ENCODE measurements around the gene IGF2R. TPM values are rescaled to one million over a fixed set of nuclear protein-coding genes. Genes with fewer than 3 reads are reported as not detected.

The IGF2R gene
- total RNA-seq, 6 experiments from 2014 or later = 77.3 to 119 (median 88.1) TPM

DNA sequence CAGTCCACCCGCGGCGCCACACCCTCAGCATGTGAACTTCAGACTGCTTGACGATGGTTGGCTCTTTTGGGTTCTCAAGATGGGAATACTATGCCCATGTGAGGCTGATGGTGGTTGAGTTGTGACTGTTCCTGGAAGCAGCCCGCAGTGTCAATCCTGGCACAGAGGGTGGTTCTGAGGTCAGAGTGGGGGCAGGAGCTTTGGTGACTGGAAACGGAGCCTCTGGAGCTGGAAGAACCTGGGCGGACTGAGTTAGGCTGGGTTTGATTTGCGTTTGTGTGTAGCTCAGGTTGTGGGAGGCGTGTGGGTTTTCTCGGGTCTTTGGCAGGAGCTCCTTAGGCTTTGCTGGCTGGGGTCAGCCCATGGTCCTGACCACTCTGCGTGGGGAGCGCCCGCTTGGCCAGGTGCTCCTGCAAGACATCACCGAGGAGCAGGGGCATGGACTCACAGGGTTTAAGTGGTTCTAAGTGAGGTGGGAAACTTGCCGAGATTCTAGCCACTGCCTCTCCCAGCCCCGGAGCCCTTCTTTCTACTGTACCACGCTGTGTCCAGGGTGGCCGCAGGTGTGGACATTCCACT, 115.4 kb downstream of the IGF2R start:
- no peaks in the 10 kb centered on the region for H3K9me3 Mint-ChIP-seq
- H3K27ac Mint-ChIP-seq = no peak overlapping the region
- peaks cover 38% of the 10 kb centered on the region for H3K36me3 Mint-ChIP-seq (ENCODE audit: low read depth)
- TF ChIP-seq, protein P1, sequence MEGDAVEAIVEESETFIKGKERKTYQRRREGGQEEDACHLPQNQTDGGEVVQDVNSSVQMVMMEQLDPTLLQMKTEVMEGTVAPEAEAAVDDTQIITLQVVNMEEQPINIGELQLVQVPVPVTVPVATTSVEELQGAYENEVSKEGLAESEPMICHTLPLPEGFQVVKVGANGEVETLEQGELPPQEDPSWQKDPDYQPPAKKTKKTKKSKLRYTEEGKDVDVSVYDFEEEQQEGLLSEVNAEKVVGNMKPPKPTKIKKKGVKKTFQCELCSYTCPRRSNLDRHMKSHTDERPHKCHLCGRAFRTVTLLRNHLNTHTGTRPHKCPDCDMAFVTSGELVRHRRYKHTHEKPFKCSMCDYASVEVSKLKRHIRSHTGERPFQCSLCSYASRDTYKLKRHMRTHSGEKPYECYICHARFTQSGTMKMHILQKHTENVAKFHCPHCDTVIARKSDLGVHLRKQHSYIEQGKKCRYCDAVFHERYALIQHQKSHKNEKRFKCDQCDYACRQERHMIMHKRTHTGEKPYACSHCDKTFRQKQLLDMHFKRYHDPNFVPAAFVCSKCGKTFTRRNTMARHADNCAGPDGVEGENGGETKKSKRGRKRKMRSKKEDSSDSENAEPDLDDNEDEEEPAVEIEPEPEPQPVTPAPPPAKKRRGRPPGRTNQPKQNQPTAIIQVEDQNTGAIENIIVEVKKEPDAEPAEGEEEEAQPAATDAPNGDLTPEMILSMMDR (IDR thresholded peaks at IDR 0.05) = no peak
- H3K4me1 Mint-ChIP-seq (ENCODE audit: low read depth) = peaks cover 16% of the 10 kb centered on the region
- no peak overlapping the region for H3K4me3 Mint-ChIP-seq
- DNase-seq = no peak
- H3K27me3 Mint-ChIP-seq (ENCODE audit: insufficient read depth) = no peaks in the 10 kb centered on the region; the same call in 1 of the 2 replicates

DNA sequence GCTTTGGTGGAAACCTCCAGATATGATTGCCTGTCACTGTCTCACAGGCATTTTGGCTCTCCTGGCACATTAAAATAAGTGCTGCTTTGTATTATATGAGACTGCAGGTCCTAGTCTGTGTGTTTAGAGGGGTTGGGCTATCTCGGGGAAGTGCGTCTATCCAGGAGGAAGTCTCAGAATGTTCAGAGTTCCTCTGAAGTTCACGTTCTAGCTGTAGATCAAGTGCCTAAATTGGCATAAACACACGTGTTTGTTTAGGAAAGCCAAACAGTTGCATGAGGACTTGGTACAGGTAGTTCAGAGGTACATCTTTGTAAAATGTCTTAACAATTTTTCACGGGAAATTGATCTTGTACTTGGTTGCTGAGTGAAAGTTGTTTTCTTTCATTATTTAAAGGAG, 116.3 kb downstream of the IGF2R start:
- Mint-ChIP-seq H3K9me3 (no peaks in the 10 kb centered on the region), H3K27me3 (ENCODE audit: insufficient read depth) (no peaks in the 10 kb centered on the region; the same call in 1 of the 2 replicates), H3K27ac (no peak overlapping the region), H3K4me1 (ENCODE audit: low read depth) (peaks cover 23% of the 10 kb centered on the region), H3K4me3 (no peak overlapping the region), H3K36me3 (ENCODE audit: low read depth) (peaks cover 38% of the 10 kb centered on the region)
- DNase-seq = no peak
- TF ChIP-seq, protein P1 (IDR thresholded peaks at IDR 0.05) = no peak

DNA sequence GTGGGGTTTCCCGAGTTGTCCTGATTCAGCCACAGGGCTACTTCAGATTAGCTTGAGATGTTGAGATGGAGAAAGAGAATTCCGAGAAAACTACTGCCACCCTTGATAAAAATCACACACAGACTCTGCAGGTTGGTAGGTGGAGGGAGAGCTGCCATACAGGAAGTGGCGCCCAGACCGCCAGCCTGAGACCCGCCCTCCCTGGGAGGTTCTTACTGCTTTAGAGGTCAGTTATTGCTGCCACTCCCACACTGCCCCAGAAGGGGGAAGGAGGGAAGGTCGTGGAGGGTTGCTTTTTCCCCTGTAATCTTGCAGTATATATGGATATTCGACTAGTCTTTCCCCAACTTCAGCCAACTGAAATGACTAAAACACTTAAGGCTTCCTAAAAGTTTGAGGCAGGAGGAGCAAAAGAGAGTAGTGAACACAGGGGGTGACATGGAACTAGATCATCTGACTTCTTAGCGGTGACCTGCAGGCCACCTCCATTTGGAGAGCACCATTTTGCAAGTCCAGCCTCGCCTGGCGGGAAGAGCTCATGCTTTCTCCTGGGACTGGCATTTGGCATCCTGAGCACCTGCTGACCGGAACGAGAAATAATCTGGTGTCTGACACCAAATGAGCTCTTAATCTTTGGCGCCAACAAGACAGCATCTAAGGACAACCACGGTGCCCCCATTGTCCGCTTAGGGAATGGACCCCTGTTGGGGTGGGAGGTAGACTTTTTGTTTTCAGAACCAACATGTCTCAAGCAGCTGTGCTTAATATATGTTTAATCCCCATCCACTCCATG, 117.0 kb downstream of the IGF2R start:
- Mint-ChIP-seq H3K9me3 (no peaks in the 10 kb centered on the region), H3K36me3 (ENCODE audit: low read depth) (peaks cover 34% of the 10 kb centered on the region), H3K27me3 (ENCODE audit: insufficient read depth) (no peaks in the 10 kb centered on the region; the same call in 1 of the 2 replicates), H3K4me3 (no peak overlapping the region), H3K27ac (no peak overlapping the region), H3K4me1 (ENCODE audit: low read depth) (peaks cover 23% of the 10 kb centered on the region)
- TF ChIP-seq, protein P1 (IDR thresholded peaks at IDR 0.05) = no peak
- DNase-seq = no peak

DNA sequence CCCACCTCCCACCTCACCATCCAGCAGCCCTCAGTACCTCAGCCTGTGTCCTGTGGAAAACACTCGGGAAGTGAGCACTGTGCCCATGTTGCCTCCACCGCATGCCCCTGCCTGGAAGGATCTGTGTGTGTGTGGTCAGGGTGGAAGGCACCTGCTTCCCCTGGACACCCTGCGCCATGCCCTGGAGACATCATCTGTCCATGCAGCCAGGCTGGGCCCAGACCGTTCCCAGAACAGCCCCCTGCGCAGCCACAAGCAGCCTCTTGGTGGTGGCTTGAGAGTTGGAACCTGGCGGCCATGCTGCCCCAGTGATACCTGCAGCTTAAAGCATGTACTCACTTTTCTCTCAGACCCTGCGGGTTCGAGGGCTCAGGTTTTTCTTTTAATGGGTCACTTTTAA, 117.9 kb downstream of the IGF2R start:
- Mint-ChIP-seq H3K36me3 (ENCODE audit: low read depth) (peaks cover 27% of the 10 kb centered on the region), H3K9me3 (no peaks in the 10 kb centered on the region), H3K27ac (no peak overlapping the region), H3K4me3 (no peak overlapping the region), H3K27me3 (ENCODE audit: insufficient read depth) (no peaks in the 10 kb centered on the region; the same call in 1 of the 2 replicates), H3K4me1 (ENCODE audit: low read depth) (peaks cover 23% of the 10 kb centered on the region)
- no peak for DNase-seq
- TF ChIP-seq, protein P1 (IDR thresholded peaks at IDR 0.05) = no peak

DNA sequence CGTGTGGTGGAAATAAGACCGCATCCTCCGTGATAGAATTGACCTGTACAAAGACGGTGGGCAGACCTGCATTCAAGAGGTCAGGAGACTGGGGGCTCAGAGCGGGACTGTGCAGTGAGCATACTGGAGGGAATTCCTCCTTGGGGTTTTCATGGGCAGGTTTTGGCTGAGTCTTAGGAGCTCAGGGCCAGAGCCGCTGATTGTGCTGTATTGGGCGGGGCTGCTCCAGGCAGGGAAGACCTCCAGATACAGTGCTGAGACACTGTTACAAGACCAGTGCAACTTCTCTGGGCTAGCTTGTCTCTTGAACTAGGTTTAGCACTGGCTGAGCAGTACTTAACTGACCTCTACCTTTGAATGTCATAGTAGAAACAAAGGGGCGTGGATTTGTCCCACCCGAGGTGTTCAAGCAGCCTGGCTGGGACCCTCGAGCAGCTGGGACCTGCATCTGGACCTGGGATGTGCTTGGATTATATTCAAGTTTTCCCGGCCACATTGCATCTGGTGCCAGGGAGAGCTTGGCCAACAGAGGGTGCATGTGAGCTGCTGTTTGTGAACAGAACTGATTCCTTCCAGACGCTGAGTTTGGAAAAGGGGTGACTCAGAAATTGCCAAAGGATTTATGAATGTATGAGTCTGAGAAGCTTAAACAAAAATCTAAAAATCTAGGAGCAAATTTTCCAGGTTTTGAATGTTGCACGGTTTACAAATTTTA, 119.3 kb downstream of the IGF2R start:
- H3K4me3 Mint-ChIP-seq = peak overlapping the region; percentile 80
- TF ChIP-seq, protein P1 (IDR thresholded peaks at IDR 0.05) = peak; percentile 87
- peaks cover 23% of the 10 kb centered on the region for H3K4me1 Mint-ChIP-seq (ENCODE audit: low read depth)
- peaks cover 20% of the 10 kb centered on the region for H3K36me3 Mint-ChIP-seq (ENCODE audit: low read depth)
- H3K27me3 Mint-ChIP-seq (ENCODE audit: insufficient read depth) = no peaks in the 10 kb centered on the region; the same call in 1 of the 2 replicates
- H3K9me3 Mint-ChIP-seq = no peaks in the 10 kb centered on the region
- H3K27ac Mint-ChIP-seq = peak overlapping the region; percentile 92
- DNase-seq = peak; percentile 95
